PC-9 (cell line): Measurements from ENCODE around the gene AHCYL2.

Source experiments
- CTCF ChIP-seq: fragments of 200-600 bp; sonication (generic); conservative IDR thresholded peaks from 2 replicates; pipeline ENCODE4 v1.6.1; 2017; ENCODE audit warnings: mixed run types, antibody characterized with exemption, mild to moderate bottlenecking, moderate library complexity
- EZH2 ChIP-seq: fragments of 200-600 bp; sonication (generic); IDR thresholded peaks from 2 replicates; pipeline ENCODE4 v1.8.0; 2017; ENCODE audit warnings: antibody characterized with exemption, low read depth

GRCh38 chr7:129371487-129371886 lies 146.7 kb downstream of the AHCYL2 start:
- TF ChIP-seq CTCF: no peak
- TF ChIP-seq EZH2: no peak
